Measurements from ENCODE around the gene ACADL. TPM values are rescaled to one million over a fixed set of nuclear protein-coding genes. Genes with fewer than 3 reads are reported as not detected.
"Not testable (repeated sequence)": the region's sequence is repeated elsewhere in the genome, so short reads cannot be mapped to it uniquely, and the experiment has no call there.

ACADL gene
- total RNA-seq, 1 donor from 2014 or later: 6.2 TPM

DNA sequence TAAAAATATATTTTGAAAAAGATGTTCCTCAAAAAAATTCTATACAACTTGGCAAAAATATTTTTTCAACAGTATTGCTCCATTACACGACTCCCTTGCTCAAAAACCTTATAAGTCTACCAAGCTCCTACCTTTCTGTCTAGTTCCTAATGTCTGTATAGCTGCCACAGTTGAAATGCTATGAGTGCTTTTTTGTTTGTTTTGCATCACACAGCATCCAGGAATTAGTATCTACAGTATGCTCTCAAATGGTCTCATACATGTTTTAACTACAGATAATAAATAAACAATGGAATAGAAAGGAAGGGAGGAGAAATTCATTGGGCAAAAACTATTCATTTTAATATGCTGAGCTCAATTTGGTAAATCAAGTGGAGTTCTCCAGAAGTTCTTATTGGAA lies 17.3 kb downstream of the ACADL start:
- intact Hi-C loops (cut with DNase I): no loop called here

DNA sequence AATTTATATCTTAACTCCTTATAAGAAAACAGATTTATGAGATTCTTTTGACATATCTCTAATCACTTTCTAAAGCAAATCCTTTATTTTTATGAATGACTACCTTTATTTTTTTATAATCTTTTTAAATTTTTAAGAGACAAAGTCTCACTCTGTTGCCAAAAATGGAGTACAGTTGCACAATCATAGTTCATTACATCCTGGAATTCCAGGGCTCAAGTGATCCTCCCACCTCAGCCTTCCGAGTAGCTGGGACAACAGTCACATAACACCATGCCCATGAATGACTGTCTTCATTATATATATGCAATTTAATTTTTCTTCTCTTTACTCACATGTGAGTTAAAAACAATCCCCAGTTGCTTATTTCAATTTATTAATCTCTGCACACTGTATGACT lies 21.7 kb downstream of the ACADL start:
- DNase-seq (ENCODE audit: low spot score): no peak
- intact Hi-C loops (cut with DNase I): no loop called here

More for the DNA sequence above, 17.3 kb downstream of the ACADL start:
- no peak for DNase-seq (ENCODE audit: low spot score)

DNA sequence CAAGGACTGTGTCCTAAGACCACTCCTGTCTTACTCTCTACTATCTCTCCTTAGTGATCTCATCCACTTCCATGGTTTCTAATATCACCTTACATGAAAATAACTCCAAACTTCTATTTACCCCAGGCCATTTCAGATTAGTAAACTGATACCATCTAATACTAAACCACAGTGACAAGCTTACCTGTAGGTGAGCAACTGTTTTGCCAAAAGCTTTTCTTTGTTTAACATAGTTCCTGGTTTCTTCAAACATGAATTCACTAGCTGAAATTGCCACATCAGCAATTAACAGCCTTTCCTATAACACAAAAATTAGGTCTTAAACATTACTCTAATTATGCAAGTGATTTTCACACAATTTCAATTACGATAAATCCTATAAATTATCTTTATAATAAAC lies 22.1 kb downstream of the ACADL start:
- no peak for DNase-seq (ENCODE audit: low spot score)
- intact Hi-C loops (cut with DNase I): no loop called here

DNA sequence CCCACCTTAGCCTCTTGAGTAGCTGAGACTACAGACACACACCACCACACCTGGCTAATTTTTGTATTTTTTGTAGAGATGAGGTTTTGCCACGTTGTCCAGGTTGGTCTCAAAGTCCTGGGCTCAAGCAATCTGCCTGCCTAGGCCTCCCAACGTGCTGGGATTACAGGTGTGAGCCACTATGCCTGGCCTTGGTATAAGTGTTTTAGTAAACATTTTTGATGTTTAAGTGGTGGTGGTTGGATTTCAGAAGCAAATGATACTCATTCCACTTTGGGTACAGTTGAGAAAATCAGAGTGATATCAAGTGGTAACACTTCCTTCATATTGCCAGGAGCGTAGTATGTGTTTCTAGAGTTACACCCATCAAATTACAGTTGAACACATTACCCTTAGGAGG lies 25.4 kb downstream of the ACADL start:
- no peak for DNase-seq (ENCODE audit: low spot score)
- intact Hi-C loops (cut with DNase I): loop anchor here (5.0 kb wide), 1 partner anchor 868 kb away; no protein-coding TSS in a partner anchor

DNA sequence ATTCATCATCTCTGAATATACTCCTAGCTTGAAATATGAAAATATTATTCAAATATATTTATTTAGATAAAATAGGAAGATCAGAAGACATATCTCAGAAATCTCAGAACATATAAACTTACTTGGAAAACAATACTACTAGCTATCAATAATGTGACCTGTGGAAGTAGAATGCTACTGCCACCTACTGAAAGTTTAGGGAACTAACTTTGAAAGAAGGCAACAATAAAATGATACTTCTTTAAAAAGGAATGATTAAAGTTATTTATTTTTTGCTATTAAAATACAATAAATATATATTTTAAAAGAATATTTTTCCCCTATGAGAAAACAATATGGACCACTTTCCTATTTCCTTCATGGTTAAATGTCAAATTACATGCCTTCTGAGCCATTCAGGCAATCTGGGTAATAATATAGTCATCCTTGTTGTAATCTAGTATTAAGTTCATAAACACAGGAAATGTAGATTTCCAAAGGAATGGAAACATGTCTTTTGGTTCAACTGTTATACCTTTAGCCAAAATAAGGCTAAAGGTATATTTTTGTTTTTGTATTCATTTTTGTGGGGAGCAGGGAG lies 26.0 kb downstream of the ACADL start:
- intact Hi-C loops (cut with DNase I): loop anchor here (5.0 kb wide), 1 partner anchor 867 kb away; no protein-coding TSS in a partner anchor
- no peak for DNase-seq (ENCODE audit: low spot score)

DNA sequence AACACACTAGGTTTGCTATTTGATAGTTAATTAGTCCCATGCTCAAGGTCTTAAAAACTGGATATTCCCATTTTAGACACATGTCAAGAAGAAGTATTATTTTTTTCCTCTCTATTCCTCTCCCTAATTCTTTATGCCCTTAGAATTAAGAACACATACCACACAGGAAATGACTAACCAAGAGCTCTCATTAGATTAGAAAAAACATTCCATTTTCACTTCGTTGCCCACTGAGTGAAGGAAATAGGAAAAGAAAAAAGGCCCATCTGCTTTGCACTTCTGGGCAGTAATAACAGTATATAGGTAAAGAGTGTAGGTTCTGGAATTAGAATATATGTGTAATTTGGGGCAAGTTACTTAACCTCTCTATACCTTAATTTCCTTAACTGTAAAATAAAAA lies 26.9 kb downstream of the ACADL start:
- no peak for DNase-seq (ENCODE audit: low spot score)
- intact Hi-C loops (cut with DNase I): loop anchor here (5.0 kb wide), 1 partner anchor 866 kb away; no protein-coding TSS in a partner anchor

DNA sequence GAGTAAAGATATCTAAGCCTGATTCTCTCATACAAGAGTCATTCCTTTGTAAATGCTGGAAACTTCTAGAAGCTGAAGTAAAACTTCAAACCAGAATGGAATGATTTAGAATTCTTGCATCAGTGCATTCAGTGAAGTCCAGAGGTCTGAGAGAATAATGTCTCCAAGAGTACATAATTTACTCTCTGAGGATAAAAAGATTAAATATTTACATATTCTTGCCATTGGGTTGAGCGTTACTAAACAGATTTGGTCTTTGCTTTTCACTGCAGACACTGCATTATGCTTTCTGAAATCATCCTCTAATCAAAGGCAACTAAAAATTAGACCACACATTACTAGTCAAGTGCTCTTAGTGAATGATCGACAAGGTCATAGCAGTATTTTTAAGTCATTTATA lies 27.5 kb downstream of the ACADL start:
- no peak for DNase-seq (ENCODE audit: low spot score)
- intact Hi-C loops (cut with DNase I): loop anchor here (5.0 kb wide), 1 partner anchor 865 kb away; no protein-coding TSS in a partner anchor

DNA sequence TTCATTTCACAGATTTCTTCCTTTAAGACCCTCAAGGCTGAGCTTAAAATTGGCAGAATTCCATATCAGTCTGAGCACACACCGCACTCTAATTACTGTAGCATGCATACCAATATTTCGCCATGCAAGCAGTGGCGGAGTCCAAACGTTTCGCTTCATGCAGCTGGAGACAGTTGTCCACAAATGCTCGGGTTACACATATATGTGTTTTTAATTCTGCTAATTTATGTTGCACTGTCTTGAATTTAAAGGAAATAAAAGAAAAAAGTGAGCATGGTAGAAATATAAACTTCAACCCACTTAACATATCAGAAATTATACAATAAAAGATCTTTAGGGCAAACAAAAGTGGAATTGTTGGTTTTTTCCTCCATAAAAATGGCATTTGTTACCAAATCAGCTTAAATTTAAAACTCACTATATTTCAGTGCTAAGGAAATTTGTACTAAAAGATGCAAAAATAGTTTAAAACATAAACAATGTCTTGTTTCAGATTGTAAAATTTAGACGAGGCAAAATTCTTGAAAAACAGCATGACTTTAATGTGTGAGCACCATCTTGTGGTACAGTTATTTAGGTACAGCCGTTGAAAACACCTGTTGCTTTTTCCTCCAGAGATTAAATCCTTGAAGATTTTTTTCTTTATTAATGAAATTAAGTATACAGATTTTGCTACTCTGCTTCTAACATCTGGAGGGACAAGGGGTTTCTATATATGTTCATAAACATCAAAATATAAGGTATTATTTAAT lies 30.0 kb downstream of the ACADL start:
- intact Hi-C loops (cut with DNase I): loop anchor here (1.0 to 5.0 kb wide), 3 partner anchors 118 to 863 kb away; no protein-coding TSS in a partner anchor
- DNase-seq (ENCODE audit: low spot score): no peak

DNA sequence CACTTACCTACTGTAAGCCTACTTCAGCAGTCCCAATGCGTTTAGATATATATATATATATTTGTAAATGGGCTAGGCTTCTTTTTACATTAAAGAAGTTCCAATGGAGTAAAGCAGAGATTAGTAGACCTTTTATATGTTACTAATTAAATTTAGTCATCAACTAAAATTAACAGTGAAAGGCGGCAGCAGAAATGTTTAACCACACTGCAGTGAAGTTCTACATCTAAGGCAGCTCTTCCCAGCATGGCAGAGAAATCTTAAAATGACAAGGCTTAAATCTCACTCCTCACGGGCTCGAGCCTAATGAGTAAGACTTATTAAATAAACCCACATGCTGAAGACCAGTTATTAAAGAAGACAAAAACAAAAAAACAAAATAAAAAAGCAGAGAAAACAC lies 34.9 kb downstream of the ACADL start:
- intact Hi-C loops (cut with DNase I): no loop called here
- DNase-seq (ENCODE audit: low spot score): no peak

DNA sequence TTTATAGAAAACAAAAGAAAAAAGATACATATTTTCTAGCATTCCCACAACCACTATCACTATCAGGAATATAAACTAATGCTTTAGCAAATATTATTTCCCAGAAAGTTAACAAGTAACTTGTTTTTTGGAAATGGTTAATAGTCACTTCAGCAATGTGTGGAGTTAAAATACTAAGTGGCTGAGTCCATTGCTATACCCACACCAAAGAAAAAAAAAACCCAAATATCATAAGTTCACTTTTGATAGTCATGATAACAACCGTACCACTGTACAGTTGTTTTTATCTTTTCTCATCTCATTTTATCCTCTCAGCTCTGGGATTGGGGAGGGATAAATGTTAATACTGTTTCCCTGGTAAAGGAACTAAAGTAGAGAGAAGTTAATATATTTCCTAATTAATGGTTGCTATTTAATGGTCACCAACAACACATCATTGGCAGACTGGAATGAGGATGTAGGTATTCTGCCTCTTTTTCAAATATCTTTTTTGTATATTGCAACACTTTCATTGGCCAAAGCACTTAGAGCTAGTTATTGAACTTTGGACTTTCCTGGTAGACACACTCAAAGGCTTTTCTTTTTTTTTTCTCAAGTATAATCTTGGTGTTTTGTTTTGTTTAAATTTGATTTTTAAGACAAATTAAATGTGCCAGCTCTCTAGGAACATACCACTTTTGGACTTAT lies 35.7 kb downstream of the ACADL start:
- no peak for DNase-seq (ENCODE audit: low spot score)
- intact Hi-C loops (cut with DNase I): no loop called here

DNA sequence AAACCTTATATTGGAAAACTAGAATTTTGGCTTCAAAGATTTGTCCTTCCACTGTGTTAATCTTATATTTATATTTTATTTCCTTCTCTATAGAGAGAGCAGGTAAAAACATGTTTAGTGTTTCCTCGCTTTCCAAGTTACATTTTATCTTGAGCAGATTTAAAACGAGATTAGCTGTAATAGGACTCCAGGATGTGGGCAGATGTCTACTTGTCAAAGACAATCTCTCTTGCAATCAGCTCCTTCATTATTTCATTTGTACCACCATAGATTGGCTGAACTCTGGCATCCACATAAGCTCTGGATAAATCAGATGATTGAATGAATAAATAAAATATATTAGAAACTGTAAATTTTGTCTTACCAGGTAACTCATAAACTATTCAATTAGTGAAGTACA lies 36.5 kb downstream of the ACADL start:
- intact Hi-C loops (cut with DNase I): no loop called here
- no peak for DNase-seq (ENCODE audit: low spot score)

DNA sequence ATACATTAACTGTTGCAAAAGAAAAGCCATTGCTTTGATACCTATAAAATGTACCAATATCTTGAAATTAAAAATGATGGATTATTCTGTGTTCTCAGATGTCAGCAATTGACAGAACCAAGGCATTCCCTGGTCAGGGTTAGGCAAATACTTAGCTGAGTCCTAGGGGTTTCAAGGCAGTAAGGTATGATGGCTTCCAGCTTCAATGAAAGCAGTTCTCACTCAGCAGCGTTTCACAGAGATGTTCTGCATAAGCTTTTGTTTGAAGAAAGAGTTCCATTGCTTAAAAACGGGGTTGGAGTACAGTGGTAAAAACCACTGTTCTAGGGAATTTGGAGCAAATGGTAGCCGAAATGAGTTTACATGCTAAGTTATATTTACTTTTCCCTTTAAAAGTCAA lies 37.1 kb downstream of the ACADL start:
- intact Hi-C loops (cut with DNase I): no loop called here
- DNase-seq (ENCODE audit: low spot score): no peak

DNA sequence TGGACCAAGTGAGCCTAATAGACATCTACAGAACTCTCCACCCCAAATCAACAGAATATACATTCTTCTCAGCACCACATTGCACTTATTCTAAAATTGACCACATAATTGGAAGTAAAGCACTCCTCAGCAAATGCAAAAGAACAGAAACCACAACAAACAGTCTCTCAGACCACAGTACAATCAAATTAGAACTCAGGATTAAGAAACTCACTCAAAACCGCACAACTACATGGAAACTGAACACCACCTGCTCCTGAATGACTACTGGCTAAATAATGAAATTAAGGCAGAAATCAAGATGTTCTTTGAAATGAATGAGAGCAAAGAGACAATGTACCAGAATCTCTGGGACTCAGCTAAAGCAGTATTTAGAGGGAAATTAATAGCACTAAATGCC lies 41.3 kb downstream of the ACADL start:
- intact Hi-C loops (cut with DNase I); DNase-seq (ENCODE audit: low spot score): not testable (repeated sequence)

DNA sequence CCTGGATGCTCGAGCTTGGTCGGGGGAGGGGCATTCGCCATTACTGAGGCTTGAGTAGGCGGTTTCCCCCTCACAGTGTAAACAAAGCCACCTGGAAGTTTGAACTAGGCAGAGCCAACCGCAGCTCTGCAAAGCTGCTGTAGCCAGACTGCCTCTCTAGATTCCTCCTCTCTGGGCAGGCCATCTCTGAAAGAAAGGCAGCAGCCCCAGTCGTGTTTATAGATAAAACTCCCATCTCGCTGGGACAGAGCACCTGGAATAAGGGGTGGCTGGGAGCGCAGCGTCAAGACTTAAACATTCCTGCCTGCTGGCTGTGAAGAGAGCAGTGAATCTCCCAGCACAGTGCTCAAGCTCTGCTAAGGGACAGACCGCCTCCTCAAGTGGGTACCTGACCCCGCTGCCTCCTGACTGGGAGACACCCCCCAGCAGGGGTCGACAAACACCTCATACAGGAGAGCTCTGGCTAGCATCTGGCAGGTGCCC lies 43.6 kb downstream of the ACADL start:
- DNase-seq (ENCODE audit: low spot score); intact Hi-C loops (cut with DNase I): not testable (repeated sequence)

DNA sequence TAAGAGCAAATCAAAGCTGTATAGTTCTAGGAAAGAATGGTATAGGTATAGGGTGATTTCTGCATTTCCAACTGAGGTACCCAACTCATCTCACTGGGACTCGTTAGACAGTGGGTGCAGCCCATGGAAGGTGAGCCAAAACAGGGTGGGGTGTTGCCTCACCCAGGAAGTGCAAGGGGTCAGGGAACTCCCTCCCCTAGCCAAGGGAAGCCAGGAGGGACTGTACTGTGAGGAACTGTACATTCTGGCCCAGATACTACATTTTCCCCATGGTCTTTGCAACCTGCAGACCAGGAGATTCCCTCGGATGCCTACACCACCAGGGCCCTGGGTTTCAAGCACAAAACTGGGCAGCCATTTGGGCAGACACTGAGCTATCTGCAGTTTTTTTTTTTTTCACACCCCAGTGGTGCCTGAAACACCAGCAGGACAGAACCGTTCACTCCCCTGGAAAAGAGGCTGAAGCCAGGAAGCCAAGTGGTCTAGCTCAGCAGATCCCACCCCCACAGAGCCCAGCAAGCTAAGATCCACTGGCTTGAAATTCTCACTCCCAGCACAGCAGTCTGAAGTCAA lies 44.1 kb downstream of the ACADL start:
- DNase-seq (ENCODE audit: low spot score); intact Hi-C loops (cut with DNase I): not testable (repeated sequence)

DNA sequence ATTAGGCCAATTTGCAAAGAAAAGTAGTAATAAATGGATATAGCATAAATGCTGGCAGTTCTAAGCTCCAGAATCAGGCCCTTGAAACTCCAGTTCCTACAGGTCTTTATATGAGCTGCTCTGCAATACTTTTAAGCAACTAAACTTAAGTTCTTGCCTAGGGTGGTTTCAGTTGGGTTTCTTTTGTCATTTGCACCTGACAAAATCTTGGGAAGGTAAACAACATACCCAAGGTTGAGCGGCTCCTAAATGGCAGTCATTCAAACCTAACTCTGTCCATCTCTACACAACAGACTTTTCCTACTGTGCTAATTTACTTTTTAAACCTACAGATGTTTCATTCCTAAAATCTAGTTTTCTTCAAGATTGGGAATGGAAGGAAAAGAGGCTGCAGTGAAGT lies 44.8 kb downstream of the ACADL start:
- no peak for DNase-seq (ENCODE audit: low spot score)
- intact Hi-C loops (cut with DNase I): no loop called here

DNA sequence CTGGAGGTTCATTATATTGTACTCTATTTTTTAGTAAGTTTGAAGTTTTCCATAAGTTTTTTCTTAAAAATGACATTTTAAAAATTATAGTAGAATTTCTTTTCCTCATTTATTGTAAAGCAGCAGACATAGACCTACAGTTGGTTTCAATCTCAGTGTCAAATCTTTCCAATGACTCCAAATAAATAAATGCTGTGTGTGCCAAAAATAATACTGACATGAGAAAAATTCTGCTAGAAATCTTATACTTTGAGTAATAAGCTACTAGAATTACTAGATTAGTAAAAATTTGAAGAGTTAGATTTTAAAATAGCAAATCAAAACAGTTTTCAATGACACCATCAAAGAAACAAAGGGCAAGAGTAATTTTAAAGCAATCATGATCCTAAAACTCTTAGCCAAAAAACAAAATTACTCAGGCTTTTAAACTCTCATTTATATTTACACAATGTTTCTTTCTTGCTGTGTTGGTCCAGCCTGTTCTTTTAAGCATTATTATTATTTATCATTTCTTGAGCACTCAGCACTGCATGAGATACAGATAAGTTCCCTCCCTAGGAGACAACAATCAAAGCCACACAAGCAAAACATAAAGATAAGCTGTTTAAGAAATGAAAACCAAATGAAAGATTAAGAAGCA lies 45.8 kb downstream of the ACADL start:
- DNase-seq (ENCODE audit: low spot score): no peak
- intact Hi-C loops (cut with DNase I): no loop called here

DNA sequence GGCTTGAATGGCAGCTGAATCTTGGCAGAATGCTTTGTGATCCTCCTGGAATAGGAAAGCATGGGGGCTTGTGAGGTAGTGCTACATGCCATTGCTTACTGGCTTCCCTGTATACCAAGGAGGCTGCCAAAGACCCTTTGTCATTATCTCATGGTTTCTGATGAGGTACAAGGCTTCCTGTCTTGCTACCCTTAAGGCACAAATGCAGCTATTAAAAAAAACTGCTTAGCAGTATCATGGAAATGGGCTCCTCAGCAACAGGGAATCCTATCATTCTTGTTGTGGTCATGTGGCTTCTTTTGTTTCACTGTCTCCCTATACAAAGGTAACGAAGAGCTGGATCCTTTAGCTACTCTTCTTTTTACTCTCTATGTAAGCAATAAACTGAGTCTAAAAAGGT lies 47.5 kb downstream of the ACADL start:
- intact Hi-C loops (cut with DNase I): no loop called here
- no peak for DNase-seq (ENCODE audit: low spot score)

DNA sequence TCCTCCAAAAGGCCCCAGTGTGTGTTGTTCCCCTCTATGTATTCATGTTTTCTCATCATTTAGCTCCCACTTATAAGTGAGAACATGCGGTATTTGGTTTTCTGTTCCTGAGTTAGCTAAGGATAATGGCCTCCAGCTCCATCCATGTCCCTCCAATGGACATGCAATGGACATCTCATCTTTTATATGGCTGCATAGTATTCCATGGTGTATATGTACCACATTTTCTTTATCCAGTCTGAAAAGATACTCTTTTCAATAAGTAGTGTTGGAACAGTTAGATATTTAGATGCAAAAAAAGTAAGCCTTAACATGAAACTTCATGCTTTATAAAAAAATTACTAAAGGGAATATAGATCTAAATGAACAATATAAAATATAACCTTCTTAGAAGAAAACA lies 48.1 kb downstream of the ACADL start:
- intact Hi-C loops (cut with DNase I); DNase-seq (ENCODE audit: low spot score): not testable (repeated sequence)

DNA sequence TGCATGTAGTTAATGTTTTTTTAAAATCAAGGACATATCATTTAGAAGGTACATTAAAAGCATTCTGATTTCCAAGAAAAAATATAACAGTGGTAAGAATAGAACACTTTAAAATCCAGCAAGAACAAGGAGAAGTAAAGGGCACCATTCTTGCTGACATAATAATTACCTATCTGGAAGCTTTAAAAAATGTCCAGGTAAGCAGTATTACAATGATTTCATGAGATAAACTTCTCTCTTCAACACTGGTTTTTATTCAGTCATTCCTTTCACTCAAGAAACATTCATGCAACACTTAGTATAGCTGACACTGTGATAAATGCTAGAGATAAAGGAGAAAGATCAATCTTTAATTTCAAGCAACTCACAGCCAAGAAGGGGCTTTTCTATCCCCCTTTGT lies 51.2 kb downstream of the ACADL start:
- intact Hi-C loops (cut with DNase I): no loop called here
- no peak for DNase-seq (ENCODE audit: low spot score)
